Karpas-422 (cell line): Measurements from ENCODE around the gene AOPEP. TPM values are rescaled to one million over a fixed set of nuclear protein-coding genes. Genes with fewer than 3 reads are reported as not detected.
A peak's percentile ranks its signal among the peaks of the same experiment; 100 is the strongest.

Experiments
- DNase-seq: peaks from one replicate; pipeline ENCODE4 v3.0.0-alpha.2; 2015
- H2AFZ ChIP-seq: fragments of 200-600 bp; sonication (generic); 2 replicates; pipeline ENCODE4 v1.6.1; 2014; ENCODE audit warnings: antibody characterized with exemption, low read length, mixed read lengths
- H3K27ac ChIP-seq: fragments of 200-600 bp; sonication (generic); 2 replicates; pipeline ENCODE4 v1.5.1; 2014; ENCODE audit warnings: mild to moderate bottlenecking, low read length, moderate library complexity
- H3K27me3 ChIP-seq: fragments of 200-600 bp; sonication (generic); 2 replicates; pipeline ENCODE4 v1.6.1; 2014; ENCODE audit warnings: low read length, mixed read lengths
- H3K36me3 ChIP-seq: fragments of 200-600 bp; sonication (generic); 2 replicates; pipeline ENCODE4 v1.6.1; 2014; ENCODE audit warnings: low read length, mixed read lengths; ENCODE audit not compliant: insufficient read depth
- H3K4me1 ChIP-seq: fragments of 200-600 bp; sonication (generic); 2 replicates; pipeline ENCODE4 v1.6.1; 2014; ENCODE audit warnings: mild to moderate bottlenecking, low read length, mixed read lengths
- H3K4me2 ChIP-seq: fragments of 200-600 bp; sonication (generic); 2 replicates; pipeline ENCODE4 v1.6.1; 2014; ENCODE audit warnings: low read length, low read depth, mild to moderate bottlenecking; ENCODE audit not compliant: poor library complexity, severe bottlenecking
- H3K4me3 ChIP-seq: fragments of 200-600 bp; sonication (generic); 2 replicates; pipeline ENCODE4 v1.5.1; 2014; ENCODE audit warnings: mild to moderate bottlenecking, antibody characterized with exemption, low read length, mixed read lengths
- H3K79me2 ChIP-seq: fragments of 200-600 bp; sonication (generic); 2 replicates; pipeline ENCODE4 v1.6.1; 2014; ENCODE audit warnings: mild to moderate bottlenecking, low read length, mixed read lengths
- H3K9ac ChIP-seq: fragments of 200-600 bp; sonication (generic); 2 replicates; pipeline ENCODE4 v1.6.0; 2014; ENCODE audit warnings: low read length
- H3K9me2 ChIP-seq: fragments of 200-600 bp; sonication (generic), shearing (Covaris generic); replicated peaks from 2 replicates; pipeline ENCODE4 v1.6.0; 2014; ENCODE audit warnings: mild to moderate bottlenecking, low read length, moderate library complexity; ENCODE audit not compliant: insufficient read depth
- H3K9me3 ChIP-seq: fragments of 300-700, 200-600 bp; sonication (generic); 2 replicates; pipeline ENCODE4 v1.6.1; 2014; ENCODE audit warnings: low read length, mixed read lengths
- H4K20me1 ChIP-seq: fragments of 200-600 bp; sonication (generic); 2 replicates; pipeline ENCODE4 v1.6.1; 2014; ENCODE audit warnings: mild to moderate bottlenecking, antibody characterized with exemption, low read length, low read depth; ENCODE audit not compliant: insufficient read depth
- small RNA-seq: library from RNA; depleted of rRNA; stranded (forward); fragments of <200 nt; gene quantifications from one replicate; pipeline ENCODE3, GENCODE V24; 2014
- total RNA-seq: library from RNA; depleted of rRNA; stranded (reverse); fragments of >200 nt; shearing (Covaris generic); gene quantifications from 2 replicates; pipeline ENCODE4 v1.2.3, GENCODE V29; 2014; ENCODE audit warnings: low replicate concordance; rRNA removed

AOPEP gene
- total RNA-seq, 1 experiment from 2014 or later, result 22.7 TPM

- no peaks in the 10 kb centered on the region for H3K27me3 ChIP-seq
- H3K27ac ChIP-seq, result no peak overlapping the region
- no peaks in the 10 kb centered on the region for H4K20me1 ChIP-seq
- H3K79me2 ChIP-seq, result no peaks in the 10 kb centered on the region
- no peak overlapping the region for H3K4me3 ChIP-seq
- H3K4me2 ChIP-seq, result no peak overlapping the region
- H3K9ac ChIP-seq, result no peak overlapping the region
- H3K36me3 ChIP-seq, result no peaks in the 10 kb centered on the region
- no peak overlapping the region for H2AFZ ChIP-seq
- H3K9me3 ChIP-seq, result no peaks in the 10 kb centered on the region
- H3K4me1 ChIP-seq, result no peaks in the 10 kb centered on the region
- DNase-seq, result no peak
- H3K9me2 ChIP-seq, result no peaks in the 10 kb centered on the region
Observed at GRCh38 chr9:95132366-95133324, 406.1 kb downstream of the AOPEP start.

- Histone ChIP-seq H2AFZ (no peak overlapping the region), H3K4me1 (no peaks in the 10 kb centered on the region), H3K36me3 (no peaks in the 10 kb centered on the region), H3K27ac (no peak overlapping the region), H3K4me2 (no peak overlapping the region), H4K20me1 (no peaks in the 10 kb centered on the region), H3K9ac (no peak overlapping the region), H3K9me2 (no peaks in the 10 kb centered on the region), H3K9me3 (no peaks in the 10 kb centered on the region), H3K79me2 (no peaks in the 10 kb centered on the region), H3K4me3 (no peak overlapping the region), H3K27me3 (no peaks in the 10 kb centered on the region)
- DNase-seq, result no peak
Observed at GRCh38 chr9:95133325-95133705, 406.8 kb downstream of the AOPEP start.

- no peaks in the 10 kb centered on the region for H3K9me2 ChIP-seq
- no peaks in the 10 kb centered on the region for H3K36me3 ChIP-seq
- no peak for DNase-seq
- H3K9ac ChIP-seq, result no peak overlapping the region
- no peaks in the 10 kb centered on the region for H4K20me1 ChIP-seq
- no peak overlapping the region for H2AFZ ChIP-seq
- no peak overlapping the region for H3K4me2 ChIP-seq
- no peak overlapping the region for H3K4me3 ChIP-seq
- H3K9me3 ChIP-seq, result no peaks in the 10 kb centered on the region
- no peak overlapping the region for H3K27ac ChIP-seq
- no peaks in the 10 kb centered on the region for H3K27me3 ChIP-seq
- H3K79me2 ChIP-seq, result no peaks in the 10 kb centered on the region
- peaks cover 3% of the 10 kb centered on the region for H3K4me1 ChIP-seq
Observed at GRCh38 chr9:95134457-95134881, 408.0 kb downstream of the AOPEP start.

- Histone ChIP-seq H2AFZ (no peak overlapping the region), H4K20me1 (no peaks in the 10 kb centered on the region), H3K9me3 (no peaks in the 10 kb centered on the region), H3K4me1 (peaks cover 4% of the 10 kb centered on the region), H3K4me3 (no peak overlapping the region), H3K4me2 (no peak overlapping the region), H3K9me2 (no peaks in the 10 kb centered on the region), H3K9ac (no peak overlapping the region), H3K27me3 (no peaks in the 10 kb centered on the region), H3K79me2 (no peaks in the 10 kb centered on the region), H3K36me3 (no peaks in the 10 kb centered on the region), H3K27ac (no peak overlapping the region)
- DNase-seq, result no peak
Observed at GRCh38 chr9:95135756-95136155, 409.3 kb downstream of the AOPEP start.

Small RNA genes lying within 50 kb of the gene (small RNA-seq; reads per million reads assigned to genes)
- gene MIR2278, result not detected
- gene MIR23B, result 10.2 reads per million, percentile 92 among the genes with 10 or more reads in this experiment
- 1,634 reads per million, percentile 100 among the genes with 10 or more reads in this experiment for gene MIR27B
- not detected for gene MIR3074
- not detected for gene MIR6081

Other genes with a start within 250 kb of the AOPEP start
- not detected in 2 replicates for gene PCAT7, start 171.6 kb upstream of the AOPEP start, total RNA-seq
- gene FBP2, start 132.9 kb upstream of the AOPEP start, total RNA-seq, result not detected in 2 replicates
- not detected in 2 replicates for gene FBP1, start 87.2 kb upstream of the AOPEP start, total RNA-seq